GM19372 (cell line): ENCODE measurements around the gene LCN12.

Source experiments
- ATAC-seq: cut with Tn5 transposase; IDR thresholded peaks from one replicate; pipeline ENCODE4 v1.9.1; 2021; ENCODE audit warnings: mild to moderate bottlenecking, low read depth, moderate library complexity; ENCODE audit not compliant: unreplicated experiment

The LCN12 gene

DNA sequence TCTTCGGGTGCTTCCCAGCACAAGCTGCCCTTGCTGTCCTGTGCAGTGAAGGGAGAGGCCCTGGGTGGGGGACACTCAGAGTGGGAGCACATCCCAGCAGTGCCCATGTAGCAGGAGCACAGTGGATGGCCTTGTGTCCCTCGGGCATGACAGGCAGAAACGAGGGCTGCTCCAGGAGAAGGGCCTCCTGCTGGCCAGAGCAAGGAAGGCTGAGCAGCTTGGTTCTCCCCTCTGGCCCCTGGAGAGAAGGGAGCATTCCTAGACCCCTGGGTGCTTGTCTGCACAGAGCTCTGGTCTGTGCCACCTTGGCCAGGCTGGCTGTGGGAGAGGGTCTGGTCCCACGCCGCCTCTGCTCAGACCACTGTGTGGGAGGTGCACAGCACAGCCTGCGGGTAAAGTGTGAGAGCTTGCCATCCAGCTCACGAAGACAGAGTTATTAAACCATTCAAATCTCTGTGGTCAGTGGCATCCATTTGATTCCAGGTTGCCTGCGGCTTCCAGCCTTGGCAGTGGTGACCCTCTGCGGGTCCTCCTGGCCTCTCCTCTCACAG lies 25.8 kb upstream of the LCN12 start:
- ATAC-seq: no peak

DNA sequence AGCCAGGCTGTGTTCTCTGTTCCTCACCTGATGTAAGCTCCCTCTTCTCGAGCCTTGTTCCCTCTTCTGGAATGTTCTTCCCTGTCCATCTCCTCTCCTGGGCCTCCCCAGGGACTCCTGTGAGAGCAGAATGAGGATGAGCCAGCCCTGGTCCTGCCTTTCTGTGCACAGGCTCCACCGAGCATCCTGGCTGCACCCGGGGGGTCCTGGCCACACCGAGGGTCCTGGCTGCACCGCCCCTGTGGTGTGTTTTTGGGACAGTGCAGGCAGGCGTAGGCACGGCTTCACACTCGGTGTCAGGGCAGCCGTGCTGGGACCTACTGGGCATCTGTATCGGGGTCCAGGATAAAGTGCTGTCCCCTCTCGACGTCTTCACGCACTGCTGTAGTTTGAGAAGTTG lies 25.3 kb upstream of the LCN12 start:
- no peak for ATAC-seq

DNA sequence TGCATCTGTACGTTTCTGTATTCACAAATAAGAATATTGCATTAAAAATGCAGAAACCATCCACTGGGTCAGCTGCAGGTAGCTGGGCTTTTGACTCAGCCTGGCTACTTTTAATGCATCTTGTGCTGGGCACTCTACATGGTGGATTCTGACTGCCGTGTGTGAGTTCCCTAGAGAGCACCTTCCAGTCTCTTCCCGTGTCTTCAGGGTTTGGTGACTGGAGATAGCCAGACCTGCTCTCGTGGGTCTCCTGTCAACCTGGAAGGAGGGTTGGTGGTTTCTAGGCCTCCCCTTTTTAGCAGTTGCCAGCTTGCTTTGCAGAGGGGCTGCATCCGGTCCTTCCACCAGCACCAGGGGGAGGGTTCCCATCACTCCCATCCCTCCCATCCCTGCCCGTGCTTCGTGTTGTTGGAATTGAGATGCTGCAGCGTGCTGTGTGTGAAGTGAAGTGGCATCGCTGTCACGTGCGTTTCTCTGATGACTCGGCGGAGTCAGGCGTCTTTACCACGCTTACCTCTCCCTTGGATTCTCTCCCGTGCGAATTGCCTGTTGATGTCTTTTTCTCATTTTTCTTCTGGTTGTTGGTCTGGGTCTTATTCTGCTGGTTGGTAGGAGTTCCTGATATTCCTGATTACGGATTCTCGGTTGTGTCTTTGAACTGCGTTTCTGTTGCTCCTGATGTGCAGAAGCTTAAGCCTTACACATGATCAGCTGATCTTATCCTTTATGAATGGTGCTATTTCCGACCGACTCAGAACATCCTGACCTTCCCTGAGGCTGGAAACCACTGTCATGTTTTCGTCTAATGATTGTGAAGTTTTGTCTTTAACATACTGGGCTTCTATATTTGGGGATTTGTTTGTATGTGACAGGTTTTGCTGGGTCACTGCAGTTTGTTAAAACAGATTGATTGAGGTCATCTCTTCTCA lies 24.5 kb upstream of the LCN12 start:
- ATAC-seq: no peak

GRCh38 chr9:136928591-136928990 lies 23.5 kb upstream of the LCN12 start:
- no peak for ATAC-seq

DNA sequence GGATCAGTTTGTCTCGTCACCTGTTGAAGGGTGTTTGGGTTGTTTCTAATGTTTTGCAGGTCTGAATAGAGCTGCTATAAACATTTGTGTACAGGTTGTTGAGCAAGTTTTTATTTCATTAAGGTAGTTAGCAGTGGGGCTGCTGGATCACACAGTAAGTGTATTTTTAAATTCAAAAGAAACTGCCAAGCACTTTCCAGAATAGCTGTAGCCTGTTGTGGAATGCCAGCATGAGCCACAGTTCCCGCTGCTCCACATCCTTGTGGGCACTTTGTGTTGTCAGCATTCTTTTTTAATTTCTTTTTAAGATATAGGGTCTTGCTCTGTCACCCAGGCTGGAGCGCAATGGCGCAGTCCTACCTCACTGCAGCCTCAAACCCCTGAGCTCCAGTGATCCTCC lies 22.1 kb upstream of the LCN12 start:
- no peak for ATAC-seq

- ATAC-seq: no peak
Observed at GRCh38 chr9:136931611-136932130, 20.4 kb upstream of the LCN12 start.

- ATAC-seq: no peak
Observed at GRCh38 chr9:136934277-136934676, 17.8 kb upstream of the LCN12 start.

GRCh38 chr9:136935651-136936050 lies 16.4 kb upstream of the LCN12 start:
- ATAC-seq: no peak

DNA sequence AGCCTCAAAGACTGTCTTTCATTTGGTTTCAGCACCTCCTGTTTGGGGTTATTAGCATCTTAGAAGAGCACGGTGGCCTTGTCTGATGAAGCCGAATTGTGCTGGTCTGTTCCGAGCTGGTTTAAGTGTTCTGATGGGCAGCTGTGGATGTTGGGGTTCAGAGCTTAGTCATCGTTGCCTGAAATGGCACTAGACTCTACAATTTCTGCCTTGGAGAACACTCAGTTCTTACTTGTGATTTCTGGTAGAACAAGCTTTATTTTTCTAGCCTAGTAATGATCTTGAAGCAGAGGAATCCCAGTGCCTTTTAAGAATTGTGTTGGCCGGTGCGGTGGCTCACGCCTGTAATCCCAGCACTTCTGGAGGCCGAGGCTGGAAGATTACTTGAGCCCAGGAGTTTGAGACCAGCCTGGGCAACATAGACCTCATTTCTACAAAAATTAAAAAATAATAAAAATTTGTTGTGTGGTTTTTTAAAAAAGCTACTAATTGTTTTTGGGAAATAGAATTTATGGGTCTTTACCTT lies 15.4 kb upstream of the LCN12 start:
- no peak for ATAC-seq

- ATAC-seq: no peak
Observed at GRCh38 chr9:136937186-136938001, 14.7 kb upstream of the LCN12 start.

DNA sequence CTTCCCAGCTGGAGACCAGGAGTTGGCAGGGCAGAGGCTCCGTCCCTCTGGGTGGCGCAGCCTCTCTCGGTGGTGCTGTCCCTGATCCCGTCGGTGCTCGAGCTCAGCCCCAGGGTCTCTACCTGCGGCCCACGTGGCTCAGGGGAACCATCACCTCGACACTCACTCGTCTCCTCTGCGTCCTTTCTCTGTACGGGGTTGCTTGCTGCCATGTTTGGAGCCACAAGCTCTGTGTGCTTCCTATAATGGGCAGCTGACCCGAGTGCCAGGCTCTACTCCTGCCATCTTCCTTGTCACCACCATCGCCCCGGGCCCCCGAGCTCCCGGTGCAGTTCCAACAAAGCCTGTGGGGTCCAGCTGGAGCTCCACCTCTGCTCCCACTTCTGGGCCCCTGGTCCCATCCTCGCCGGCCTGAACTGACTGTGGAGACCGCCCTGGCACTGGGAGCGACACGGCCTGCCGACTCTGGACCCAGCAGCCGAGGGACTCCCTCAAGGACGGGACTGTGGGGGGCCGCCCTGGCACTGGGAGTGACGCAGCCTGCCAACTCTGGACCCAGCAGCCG lies 12.6 kb upstream of the LCN12 start:
- no peak for ATAC-seq

DNA sequence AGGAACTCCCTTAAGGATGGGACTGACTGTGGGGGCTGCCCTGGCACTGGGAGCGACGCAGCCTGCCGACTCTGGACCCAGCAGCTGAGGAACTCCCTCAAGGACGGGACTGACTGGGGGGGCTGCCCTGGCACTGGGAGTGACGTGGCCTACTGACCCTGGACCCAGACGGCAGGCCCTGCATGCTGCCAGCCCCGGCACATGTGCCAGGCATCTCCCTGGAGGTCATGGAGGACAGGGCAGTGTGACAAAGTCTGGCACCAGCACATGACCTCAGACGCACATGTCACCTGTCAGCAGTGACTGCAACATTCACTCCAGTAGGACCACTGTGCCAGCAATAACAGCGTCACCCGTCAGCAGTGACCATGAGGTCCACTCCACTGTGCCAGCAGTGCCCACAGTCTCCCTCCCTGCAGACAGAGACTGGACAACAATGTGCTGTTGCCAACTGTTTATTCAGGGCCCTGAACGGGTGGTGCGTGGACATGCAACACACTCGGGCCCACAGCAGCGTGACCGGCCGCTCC lies 12.0 kb upstream of the LCN12 start:
- ATAC-seq: no peak

DNA sequence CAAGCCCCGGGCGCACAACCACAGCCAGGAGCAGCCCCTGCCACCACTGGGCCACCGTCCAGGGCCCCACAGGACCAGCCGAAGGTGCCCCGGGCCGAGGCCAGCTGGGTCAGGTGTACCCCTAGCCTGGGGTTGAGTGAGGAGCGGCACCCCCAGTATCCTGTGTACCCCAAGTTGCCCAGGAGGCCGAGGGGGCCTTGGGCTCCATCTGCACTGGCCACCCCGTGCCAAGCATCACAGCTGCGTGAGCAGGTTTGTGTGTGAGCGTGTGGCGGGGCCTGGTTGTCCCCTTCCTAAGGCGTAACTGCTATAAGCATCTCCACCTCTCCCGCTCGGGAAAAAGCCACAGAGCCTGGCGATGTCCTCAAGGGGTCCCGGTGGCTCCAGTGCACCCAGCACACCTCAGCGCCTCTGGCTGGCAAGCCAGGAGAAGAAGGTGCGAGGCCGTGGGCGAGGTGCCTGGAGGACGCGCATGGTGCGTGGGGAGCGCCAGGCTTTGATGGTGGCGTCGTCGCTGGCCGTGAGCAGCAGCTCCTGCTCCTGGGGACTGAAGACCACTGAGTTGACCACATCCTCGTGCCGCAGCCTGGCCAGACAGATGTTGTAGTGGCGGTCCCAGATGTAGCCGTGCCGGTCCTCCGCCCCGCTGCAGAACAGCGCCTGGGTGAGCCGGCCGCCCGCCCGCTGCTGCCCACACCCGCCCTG lies 11.4 kb upstream of the LCN12 start:
- ATAC-seq: no peak

DNA sequence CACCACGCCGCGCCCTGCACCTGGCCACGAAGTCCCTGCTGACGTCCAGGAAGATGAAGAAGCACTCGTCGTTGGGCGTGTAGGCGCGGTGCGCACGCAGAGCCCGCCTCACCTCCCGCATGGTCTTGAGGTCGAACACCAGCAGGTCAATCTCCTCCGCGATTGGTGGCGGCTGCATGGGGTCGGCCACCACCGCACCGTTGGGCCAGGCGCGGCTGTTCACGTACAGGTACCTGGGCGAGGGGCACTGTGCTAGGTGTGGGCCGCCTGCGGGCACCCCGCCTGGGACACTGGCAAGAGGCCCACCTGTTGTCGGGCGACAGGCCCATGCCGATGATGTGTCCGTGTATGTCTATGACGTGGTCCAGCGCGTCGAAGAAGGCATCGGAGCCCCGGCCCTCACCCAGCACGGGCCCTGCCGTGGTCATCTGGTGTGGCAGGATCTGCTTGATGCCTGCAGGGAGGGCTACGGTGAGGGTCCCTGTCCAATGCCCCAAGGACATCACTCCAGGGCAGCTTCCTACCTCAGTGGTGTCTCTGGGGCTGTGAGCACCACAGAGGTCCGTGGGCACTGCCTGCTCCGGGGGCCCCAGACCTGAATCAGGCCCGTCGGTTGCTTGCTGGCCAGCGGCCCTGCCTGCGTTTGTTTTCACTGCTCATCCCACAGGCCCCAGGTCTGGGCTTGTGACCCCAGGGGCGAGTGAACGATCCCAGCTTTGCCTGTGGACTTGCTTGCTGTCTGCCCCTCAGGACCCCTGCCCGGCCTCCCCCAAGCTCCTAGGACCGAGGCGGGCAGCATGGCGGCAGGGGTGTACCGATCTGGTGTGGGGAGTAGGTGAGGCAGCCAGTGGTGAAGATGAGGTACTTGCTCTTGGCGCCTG lies 10.6 kb upstream of the LCN12 start:
- ATAC-seq: no peak

DNA sequence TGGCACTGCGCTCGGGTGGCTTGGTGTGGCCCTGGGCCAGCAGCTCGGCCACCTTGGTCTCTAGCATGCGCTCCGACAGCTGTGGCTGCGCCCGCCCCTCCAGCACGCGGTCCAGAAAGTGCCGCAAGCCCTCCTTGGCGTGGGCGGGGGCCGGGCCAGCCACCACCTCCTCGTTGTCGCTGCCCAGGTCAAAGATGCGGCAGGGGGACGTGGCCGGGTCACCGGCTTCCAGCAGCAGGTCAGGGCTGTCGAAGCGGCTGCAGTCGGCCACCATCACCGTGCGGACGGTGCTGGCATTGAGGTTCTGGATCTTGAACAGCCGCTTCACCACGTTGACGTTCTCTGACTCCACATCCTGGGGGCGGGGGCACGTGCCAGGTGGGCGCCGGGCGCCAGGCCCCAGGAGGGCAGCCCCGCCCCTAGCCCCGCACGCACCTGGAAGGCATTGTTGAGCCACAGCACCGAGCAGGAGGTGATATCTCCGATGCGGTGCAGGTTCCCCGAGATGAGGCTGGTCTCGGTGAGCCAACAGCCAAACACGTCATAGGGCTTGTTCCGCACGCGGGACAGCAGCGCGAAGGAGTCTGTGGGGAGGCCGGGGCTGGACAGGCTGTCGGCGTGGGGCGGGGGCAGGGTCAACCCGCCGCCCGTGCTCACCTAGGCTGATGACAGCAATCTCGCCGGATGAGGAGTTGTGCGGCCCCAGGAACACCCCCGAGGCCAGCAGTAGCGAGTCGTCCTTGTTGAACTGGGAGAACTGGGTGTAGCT lies 9.8 kb upstream of the LCN12 start:
- ATAC-seq: no peak

- no peak for ATAC-seq
Observed at GRCh38 chr9:136942881-136943230, 9.2 kb upstream of the LCN12 start.

DNA sequence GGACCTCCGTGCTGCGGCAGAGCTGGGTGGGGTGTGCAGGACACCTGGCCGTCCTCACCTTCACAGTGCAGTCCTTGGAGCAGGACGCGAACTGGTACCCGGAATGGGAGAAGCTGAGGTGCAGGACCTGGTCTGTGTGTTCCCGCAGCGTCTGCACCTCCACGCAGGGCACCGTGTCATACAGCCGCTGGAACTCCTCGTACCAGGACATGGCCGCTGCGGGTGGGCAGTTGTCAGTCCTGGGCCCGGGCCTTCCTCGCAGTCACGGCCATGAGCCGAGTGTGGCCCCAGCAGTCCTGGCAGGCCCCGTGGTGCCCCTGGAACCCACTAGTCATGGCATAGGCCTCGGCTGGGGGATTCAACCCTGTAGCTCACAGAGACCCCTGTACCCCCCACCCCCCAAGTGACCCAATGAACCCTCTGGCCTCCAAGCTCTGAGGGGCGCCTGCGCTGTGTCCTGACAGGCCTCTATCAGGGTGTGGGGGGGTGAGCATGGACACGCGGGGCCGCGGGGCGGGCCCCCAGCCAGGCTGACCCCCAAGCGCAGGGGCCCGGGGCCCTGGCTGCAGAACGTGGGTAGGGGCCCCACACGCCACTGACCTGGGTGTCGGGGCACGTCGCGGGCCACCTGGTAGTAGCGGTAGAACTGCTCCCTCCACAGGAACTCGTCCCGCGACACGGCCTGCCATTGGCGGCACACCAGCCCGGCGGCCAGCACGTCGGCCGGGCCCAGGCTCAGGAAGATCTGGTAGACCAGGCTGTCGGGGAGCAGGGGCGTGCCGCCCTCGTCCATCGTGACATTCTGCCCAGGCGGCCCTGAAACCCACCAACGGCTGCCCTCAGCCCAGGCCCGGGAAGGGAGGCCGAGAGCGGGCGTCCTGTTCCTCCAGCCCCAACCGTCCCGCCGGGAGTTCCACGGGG lies 8.5 kb upstream of the LCN12 start:
- no peak for ATAC-seq
